ENCODE results near the gene SGPL1.

Gene SGPL1

DNA sequence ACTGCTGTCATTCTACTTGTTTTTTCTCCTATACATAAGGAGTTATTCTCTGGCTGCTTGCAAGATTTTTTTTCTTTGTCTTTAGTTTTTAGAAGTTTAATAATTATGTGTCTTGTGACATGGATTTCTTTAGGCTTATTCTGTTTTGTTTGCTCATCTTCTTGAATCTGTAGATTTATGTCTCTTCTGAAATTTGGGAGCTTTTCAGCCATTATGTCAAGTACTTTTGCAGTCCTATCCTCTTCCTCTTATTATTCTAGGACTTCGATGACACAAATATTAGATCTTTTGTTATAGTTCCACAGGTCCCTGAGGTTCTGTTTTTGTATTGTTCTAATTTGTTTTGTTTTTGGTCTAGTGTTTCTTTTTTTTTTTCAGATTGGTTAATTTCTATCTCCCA, 13.9 kb upstream of the SGPL1 start:
- no peak for TF ChIP-seq CTCF (IDR thresholded peaks at IDR 0.05; ENCODE audit: low read depth, low read length, missing control alignments)
- in situ Hi-C loops (cut with HindIII; ENCODE audit: low sequenced_read_pairs) = no loop called here
- H3K4me3 ChIP-seq (ENCODE audit: low read depth, low read length) = no peak overlapping the region
- no peak for DNase-seq (ENCODE audit: low read depth)

DNA sequence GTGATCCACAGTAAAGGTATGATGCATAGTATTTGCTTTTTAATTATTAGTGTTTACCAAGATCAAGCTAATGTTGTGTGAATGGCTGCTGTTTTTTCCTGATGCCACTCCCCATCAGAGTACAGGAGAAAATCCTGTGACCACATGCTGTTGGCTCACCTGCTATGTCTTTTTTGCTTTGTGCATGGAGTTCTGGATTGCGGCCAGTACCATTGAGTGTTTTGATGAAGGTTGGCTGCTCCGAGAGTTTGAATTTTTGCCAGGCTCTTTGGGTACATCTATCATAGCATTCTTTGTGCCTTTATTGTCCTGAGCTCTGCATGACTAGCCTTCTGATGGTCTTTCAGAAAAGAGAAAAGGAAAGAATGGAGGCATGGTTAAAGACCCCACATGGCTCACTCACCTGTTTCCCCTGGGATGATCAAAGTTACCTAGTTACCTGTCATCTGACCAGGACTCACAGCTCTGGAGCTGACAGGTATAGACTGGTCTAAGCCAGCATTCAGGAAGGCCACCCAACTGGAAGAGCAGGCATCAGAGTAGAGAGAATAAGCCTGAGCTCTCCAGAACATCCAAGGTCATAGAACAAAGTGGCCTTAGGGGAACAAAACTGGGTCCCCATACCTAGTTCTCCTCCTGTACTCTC, 11.8 kb upstream of the SGPL1 start:
- no peak for DNase-seq (ENCODE audit: low read depth)
- in situ Hi-C loops (cut with HindIII; ENCODE audit: low sequenced_read_pairs) = no loop called here
- H3K4me3 ChIP-seq (ENCODE audit: low read depth, low read length) = no peak overlapping the region
- no peak for TF ChIP-seq CTCF (IDR thresholded peaks at IDR 0.05; ENCODE audit: low read depth, low read length, missing control alignments)

DNA sequence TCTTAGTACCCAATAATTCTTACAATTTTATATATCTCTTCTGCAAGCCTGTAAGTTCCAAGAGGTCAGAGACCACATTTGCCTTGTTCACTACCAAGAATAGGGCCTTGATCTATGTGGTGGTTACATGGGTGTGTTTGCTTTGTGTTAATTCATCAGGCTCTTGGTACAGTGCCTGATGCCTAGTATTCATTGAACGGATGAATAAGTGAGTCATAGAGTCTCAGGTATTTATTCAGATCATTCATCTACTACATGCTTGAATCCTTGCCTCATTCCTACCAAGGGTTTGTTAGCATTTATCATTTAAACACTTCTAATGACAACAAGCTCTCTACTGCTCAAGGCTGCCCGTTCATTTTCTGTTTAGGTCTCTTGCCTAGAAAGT, 11.3 kb upstream of the SGPL1 start:
- DNase-seq (ENCODE audit: low read depth) = peak; percentile 64
- in situ Hi-C loops (cut with HindIII; ENCODE audit: low sequenced_read_pairs) = no loop called here
- no peak for TF ChIP-seq CTCF (IDR thresholded peaks at IDR 0.05; ENCODE audit: low read depth, low read length, missing control alignments)
- no peak overlapping the region for H3K4me3 ChIP-seq (ENCODE audit: low read depth, low read length)

DNA sequence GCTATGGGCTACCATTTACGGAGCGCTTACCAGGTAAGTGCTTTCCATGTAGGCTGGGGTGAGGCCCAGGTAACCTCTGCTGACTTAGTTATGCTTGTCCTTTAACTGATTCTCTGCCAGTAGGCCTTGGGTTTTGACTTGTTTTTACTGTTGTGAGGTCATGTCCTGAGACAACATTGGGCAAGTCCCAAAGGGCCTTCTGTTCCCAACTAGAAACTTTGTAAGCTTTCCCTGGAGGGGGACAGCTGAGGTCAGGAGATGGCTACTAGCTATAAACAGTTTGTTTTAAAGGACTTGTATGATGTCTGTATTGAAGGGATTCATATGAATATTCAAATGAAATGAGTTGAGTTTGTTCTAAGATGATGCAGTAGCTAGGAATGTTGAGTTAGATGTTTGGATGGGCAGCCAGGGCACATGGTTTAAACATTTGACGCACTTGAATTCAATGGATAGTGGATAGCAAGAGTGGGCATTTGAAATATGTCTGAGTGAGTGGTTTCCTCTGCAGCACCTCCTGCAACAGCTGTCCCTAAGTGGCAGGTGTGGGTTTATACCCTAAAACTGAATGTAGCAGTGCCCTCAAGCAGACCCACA, 10.0 kb upstream of the SGPL1 start:
- H3K4me3 ChIP-seq (ENCODE audit: low read depth, low read length) = no peak overlapping the region
- DNase-seq (ENCODE audit: low read depth) = no peak
- in situ Hi-C loops (cut with HindIII; ENCODE audit: low sequenced_read_pairs) = no loop called here
- no peak for TF ChIP-seq CTCF (IDR thresholded peaks at IDR 0.05; ENCODE audit: low read depth, low read length, missing control alignments)

- DNase-seq (ENCODE audit: low read depth) = no peak
- no peak overlapping the region for H3K4me3 ChIP-seq (ENCODE audit: low read depth, low read length)
- TF ChIP-seq CTCF (IDR thresholded peaks at IDR 0.05; ENCODE audit: low read depth, low read length, missing control alignments) = no peak
- in situ Hi-C loops (cut with HindIII; ENCODE audit: low sequenced_read_pairs) = no loop called here
Observed at GRCh38 chr10:70806841-70807240, 8.9 kb upstream of the SGPL1 start.

DNA sequence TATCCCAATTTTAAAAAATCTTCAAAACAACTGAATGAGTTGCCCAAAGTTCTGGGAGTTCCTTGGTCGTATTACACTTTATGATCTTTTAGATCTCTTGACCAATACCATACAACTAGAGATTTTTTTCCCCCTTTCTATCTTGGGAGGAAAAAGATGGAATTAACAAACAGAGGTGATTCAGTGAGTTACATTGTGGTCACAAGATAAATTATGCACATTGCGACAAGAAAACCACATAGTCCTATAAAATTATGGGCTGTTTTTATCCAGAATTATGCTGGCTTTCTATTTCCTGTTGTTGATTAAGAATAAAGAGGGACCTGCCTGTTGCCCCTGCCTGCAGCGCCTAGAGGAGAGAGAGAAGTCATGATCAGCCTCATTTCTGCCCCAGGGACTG, 8.2 kb upstream of the SGPL1 start:
- TF ChIP-seq CTCF (IDR thresholded peaks at IDR 0.05; ENCODE audit: low read depth, low read length, missing control alignments) = no peak
- no peak overlapping the region for H3K4me3 ChIP-seq (ENCODE audit: low read depth, low read length)
- DNase-seq (ENCODE audit: low read depth) = no peak
- in situ Hi-C loops (cut with HindIII; ENCODE audit: low sequenced_read_pairs) = no loop called here

Data from astrocyte of the cerebellum (primary cell).